Cardiac fibroblast (primary cell): Measurements from ENCODE around the gene COL24A1.

ENCODE experiments used
- DNase-seq, 2 donors: peaks; one replicate each; pipeline versions ENCODE4 v3.0.0 to v3.0.0-alpha.2; 2010; ENCODE audit warnings: low read depth in 2 of 2
- H3K4me3 ChIP-seq, 2 donors: replicated peaks in 1 of 2; 1 replicate in 1 of 2; 2 replicates in 1 of 2; pipeline ENCODE4 v1.5.1; 2011; ENCODE audit warnings: low read depth in 2 of 2, low read length in 2 of 2, mild to moderate bottlenecking in 2 of 2, moderate library complexity in 1 of 2
- CTCF ChIP-seq: IDR thresholded peaks from one replicate; pipeline ENCODE4 v1.5.1; 2011; ENCODE audit warnings: low read depth, mild to moderate bottlenecking, low read length, inconsistent platforms

COL24A1 gene

DNA sequence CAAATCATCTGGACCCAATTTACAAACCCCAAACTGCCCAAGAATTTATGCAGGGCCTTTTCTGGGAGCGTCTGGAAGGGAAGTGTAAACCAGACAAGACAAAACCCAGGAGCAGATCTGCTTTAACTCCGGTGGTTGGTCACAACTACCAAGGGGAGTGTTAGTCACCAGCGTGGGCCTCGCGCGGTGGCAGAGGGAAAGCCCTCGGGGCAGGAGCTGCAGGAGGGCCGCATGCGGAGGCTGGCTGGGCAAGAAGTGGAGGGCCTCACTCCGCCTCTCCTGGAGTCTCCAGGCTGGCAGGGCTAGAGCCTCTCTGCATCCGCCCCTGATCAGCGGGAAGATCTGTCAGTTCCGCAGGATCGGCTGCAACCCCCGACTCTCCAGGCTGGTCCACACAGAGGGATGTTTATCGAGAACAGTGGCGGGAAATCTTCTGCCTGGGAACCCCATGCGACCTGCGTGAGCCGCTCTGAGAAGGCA, 2.0 kb downstream of the COL24A1 start:
- no peak for DNase-seq
- TF ChIP-seq CTCF, result no peak
- no peak overlapping the region for H3K4me3 ChIP-seq

DNA sequence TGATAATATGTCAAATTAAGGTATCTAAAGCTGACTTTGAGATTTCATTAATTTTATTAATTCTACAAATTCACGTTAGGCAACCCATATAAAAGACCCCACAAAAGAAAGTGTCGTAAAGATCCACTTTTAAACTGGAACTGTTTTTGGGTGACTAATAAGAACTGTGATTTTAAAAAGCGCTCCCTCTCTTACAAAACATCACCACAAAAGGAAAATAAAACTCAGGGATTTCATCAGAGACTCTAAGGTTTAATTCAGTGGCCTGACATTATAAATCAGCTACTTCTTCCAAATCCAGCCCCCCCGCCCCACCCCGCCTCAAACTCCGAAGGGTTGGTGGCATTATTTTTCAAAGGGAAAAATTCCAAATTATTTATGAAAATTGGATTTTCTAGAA, 2.7 kb downstream of the COL24A1 start:
- TF ChIP-seq CTCF, result no peak

DNA sequence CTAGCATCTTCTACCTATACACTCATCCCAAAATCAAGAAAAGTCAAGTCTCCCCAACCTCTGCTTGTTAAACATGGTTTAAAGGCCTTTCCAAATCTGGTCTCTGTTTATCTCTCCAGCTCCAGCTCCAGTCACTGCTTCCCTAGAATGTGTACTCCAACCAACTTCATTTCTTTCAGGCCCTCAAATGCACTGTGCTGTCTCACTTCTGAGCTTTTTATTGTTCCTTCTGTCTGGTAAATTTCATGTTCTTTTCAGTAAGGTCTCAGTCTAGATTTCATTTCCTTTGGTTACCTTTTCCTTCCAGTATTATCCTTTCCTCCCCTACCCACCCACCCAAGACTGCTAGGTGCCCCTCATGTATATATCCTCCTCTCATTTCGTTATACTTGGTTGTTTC, 3.7 kb downstream of the COL24A1 start:
- TF ChIP-seq CTCF, result no peak
- H3K4me3 ChIP-seq, result no peak overlapping the region
- no peak for DNase-seq

More for the DNA sequence above, 2.7 kb downstream of the COL24A1 start:
- H3K4me3 ChIP-seq, result no peak overlapping the region
- DNase-seq, result no peak

DNA sequence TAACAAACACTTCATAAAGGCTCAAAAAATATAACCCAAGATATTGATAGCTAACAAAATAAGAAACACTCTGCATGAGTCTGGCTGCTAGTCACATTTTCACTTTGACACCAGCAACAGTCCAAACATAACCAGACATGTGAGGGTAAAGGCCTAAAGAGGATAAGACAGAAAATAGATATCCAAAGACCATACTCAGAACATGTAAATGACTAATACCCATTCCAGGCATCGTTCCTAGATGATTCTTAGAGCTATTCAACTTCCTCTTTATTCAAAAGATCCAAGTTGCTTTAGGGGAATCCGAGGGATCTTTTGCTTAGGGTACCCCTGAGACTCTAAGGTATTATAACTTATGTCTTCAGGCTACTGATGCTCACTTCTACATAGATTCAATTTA, 5.1 kb downstream of the COL24A1 start:
- no peak overlapping the region for H3K4me3 ChIP-seq
- peak; percentile 35 to 75 for DNase-seq
- no peak for TF ChIP-seq CTCF

DNA sequence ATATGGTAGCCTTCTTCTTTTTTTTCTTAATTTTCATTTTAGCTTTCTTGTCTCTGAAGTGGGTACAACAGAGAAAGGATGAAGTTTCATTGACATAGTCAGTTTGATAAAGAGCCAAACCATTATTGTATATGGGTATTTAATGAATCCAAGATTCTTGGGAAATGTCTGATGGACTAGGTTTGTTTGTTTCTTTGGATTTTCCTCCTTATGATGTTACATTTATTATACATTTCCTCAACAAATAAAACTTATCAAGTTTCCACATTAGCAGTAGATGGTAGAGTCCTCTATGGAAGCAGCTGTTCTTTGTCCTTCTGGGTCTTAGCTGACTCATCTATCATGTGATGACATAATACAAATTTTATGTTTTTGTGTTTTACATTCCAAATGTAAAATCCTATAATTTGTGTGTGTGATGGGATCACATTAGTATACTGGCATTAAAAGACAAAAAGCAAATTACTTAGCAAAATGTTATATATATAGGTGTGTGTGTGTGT, 6.0 kb downstream of the COL24A1 start:
- peak; percentile 34 to 62 for DNase-seq
- no peak for TF ChIP-seq CTCF
- H3K4me3 ChIP-seq, result no peak overlapping the region

DNA sequence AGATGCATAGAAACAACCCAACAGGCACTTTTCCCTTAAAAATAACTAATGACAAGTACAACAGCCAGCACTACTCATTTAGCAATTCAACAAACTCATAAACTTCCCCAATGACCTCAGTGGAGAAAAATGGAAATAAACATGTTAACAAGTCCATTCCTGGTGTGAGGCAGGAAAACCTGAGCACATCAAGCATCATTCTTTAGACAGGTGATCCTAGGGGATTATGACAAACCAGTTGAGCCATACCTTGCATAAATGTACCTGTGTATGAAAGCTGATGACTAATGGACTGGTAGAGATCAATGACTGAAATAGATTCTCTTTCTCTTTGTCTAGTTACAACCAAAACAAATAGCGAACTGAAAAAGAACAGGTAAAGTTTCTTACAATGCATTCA, 7.0 kb downstream of the COL24A1 start:
- no peak overlapping the region for H3K4me3 ChIP-seq
- no peak for TF ChIP-seq CTCF
- no peak for DNase-seq

DNA sequence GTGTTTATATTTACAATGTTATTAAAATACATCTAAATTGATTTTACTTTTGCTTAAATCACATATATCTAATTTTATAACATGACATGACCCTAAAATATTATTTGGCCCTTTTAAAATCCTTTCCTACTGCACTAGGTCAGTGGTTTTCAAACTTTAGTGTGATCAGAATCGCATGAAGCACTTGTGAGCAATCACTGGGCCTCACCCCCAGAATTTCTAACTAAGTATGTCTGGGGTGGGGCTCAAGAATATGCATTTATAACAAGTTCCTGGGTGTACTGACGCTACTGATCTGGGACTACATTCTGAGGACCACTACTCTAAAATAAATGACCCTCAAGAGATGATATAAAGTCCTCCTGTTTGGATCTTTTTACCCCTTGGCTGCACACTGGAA, 8.8 kb downstream of the COL24A1 start:
- DNase-seq, result no peak
- no peak for TF ChIP-seq CTCF
- no peak overlapping the region for H3K4me3 ChIP-seq
